ENCODE results near the gene SGCA. TPM values are rescaled to one million over a fixed set of nuclear protein-coding genes. Genes with fewer than 3 reads are reported as not detected.

SGCA gene
- total RNA-seq, 2 donors from 2014 or later, result not detected

GRCh38 chr17:50150354-50151040 lies 15.3 kb upstream of the SGCA start, which contains the start of gene PPP1R9B:
TSS of gene PPP1R9B (minus strand) at chr17:50150677. CDS start at chr17:50150513, 164 bp downstream.
- no peaks in the 10 kb centered on the region for H3K27me3 Mint-ChIP-seq
- H3K36me3 Mint-ChIP-seq (ENCODE audit: low read depth), result peaks cover 52% of the 10 kb centered on the region
- H3K4me3 Mint-ChIP-seq, result peak within 1 kb of the TSS; percentile 98
- no peaks in the 10 kb centered on the region for H3K9me3 Mint-ChIP-seq
- ATAC-seq (replicated peaks), result peak; percentile 3
- H3K4me1 Mint-ChIP-seq, result peaks cover 15% of the 10 kb centered on the region
- H3K27ac Mint-ChIP-seq, result peak within 1 kb of the TSS; percentile 87

GRCh38 chr17:50151041-50151936 lies 14.5 kb upstream of the SGCA start:
- H3K27me3 Mint-ChIP-seq, result no peaks in the 10 kb centered on the region
- H3K4me3 Mint-ChIP-seq, result peak overlapping the region; percentile 81
- peak overlapping the region; percentile 87 for H3K27ac Mint-ChIP-seq
- H3K36me3 Mint-ChIP-seq (ENCODE audit: low read depth), result peaks cover 44% of the 10 kb centered on the region
- peaks cover 10% of the 10 kb centered on the region for H3K4me1 Mint-ChIP-seq
- H3K9me3 Mint-ChIP-seq, result no peaks in the 10 kb centered on the region
- ATAC-seq (replicated peaks), result peak; percentile 78

GRCh38 chr17:50151937-50152547 lies 13.8 kb upstream of the SGCA start:
- Mint-ChIP-seq H3K4me1 (peaks cover 3% of the 10 kb centered on the region), H3K4me3 (peak overlapping the region; percentile 81), H3K27me3 (no peaks in the 10 kb centered on the region), H3K36me3 (ENCODE audit: low read depth) (peaks cover 36% of the 10 kb centered on the region), H3K9me3 (no peaks in the 10 kb centered on the region), H3K27ac (peak overlapping the region; percentile 87)
- no peak for ATAC-seq (replicated peaks)

- Mint-ChIP-seq H3K4me1 (peaks cover under 1% of the 10 kb centered on the region), H3K36me3 (ENCODE audit: low read depth) (peaks cover 29% of the 10 kb centered on the region), H3K9me3 (no peaks in the 10 kb centered on the region), H3K27me3 (no peaks in the 10 kb centered on the region), H3K27ac (no peak overlapping the region), H3K4me3 (peak overlapping the region; percentile 81)
- no peak for ATAC-seq (replicated peaks)
Observed at GRCh38 chr17:50152736-50153135, 13.1 kb upstream of the SGCA start.

GRCh38 chr17:50153650-50154575 lies 11.9 kb upstream of the SGCA start:
- H3K27ac Mint-ChIP-seq, result no peak overlapping the region
- no peak overlapping the region for H3K4me3 Mint-ChIP-seq
- no peaks in the 10 kb centered on the region for H3K27me3 Mint-ChIP-seq

GRCh38 chr17:50154604-50155003 lies 11.2 kb upstream of the SGCA start:
- Mint-ChIP-seq H3K9me3 (no peaks in the 10 kb centered on the region), H3K36me3 (ENCODE audit: low read depth) (peaks cover 12% of the 10 kb centered on the region), H3K27me3 (no peaks in the 10 kb centered on the region), H3K27ac (no peak overlapping the region), H3K4me3 (no peak overlapping the region), H3K4me1 (peaks cover 8% of the 10 kb centered on the region)
- no peak for ATAC-seq (replicated peaks)

More at GRCh38 chr17:50153650-50154575, 11.9 kb upstream of the SGCA start:
- no peak for ATAC-seq (replicated peaks)
- H3K9me3 Mint-ChIP-seq, result no peaks in the 10 kb centered on the region
- peaks cover 8% of the 10 kb centered on the region for H3K4me1 Mint-ChIP-seq
- H3K36me3 Mint-ChIP-seq (ENCODE audit: low read depth), result peaks cover 17% of the 10 kb centered on the region

GRCh38 chr17:50155115-50155819 lies 10.5 kb upstream of the SGCA start:
- no peak overlapping the region for H3K27ac Mint-ChIP-seq
- no peaks in the 10 kb centered on the region for H3K27me3 Mint-ChIP-seq
- peaks cover 8% of the 10 kb centered on the region for H3K4me1 Mint-ChIP-seq
- peaks cover 12% of the 10 kb centered on the region for H3K36me3 Mint-ChIP-seq (ENCODE audit: low read depth)
- H3K9me3 Mint-ChIP-seq, result no peaks in the 10 kb centered on the region
- no peak overlapping the region for H3K4me3 Mint-ChIP-seq
- ATAC-seq (replicated peaks), result no peak

- Mint-ChIP-seq H3K4me3 (no peak overlapping the region), H3K27me3 (no peaks in the 10 kb centered on the region), H3K27ac (peak overlapping the region; percentile 52), H3K9me3 (no peaks in the 10 kb centered on the region), H3K4me1 (peaks cover 26% of the 10 kb centered on the region), H3K36me3 (ENCODE audit: low read depth) (no peaks in the 10 kb centered on the region)
- no peak for ATAC-seq (replicated peaks)
Observed at GRCh38 chr17:50157891-50158290, 7.9 kb upstream of the SGCA start.

- peak; percentile 96 for ATAC-seq (replicated peaks)
- Mint-ChIP-seq H3K9me3 (no peaks in the 10 kb centered on the region), H3K4me1 (peaks cover 26% of the 10 kb centered on the region), H3K27me3 (no peaks in the 10 kb centered on the region), H3K4me3 (peak overlapping the region; percentile 87), H3K36me3 (ENCODE audit: low read depth) (no peaks in the 10 kb centered on the region), H3K27ac (peak overlapping the region; percentile 92)
Observed at GRCh38 chr17:50161023-50161910, 4.5 kb upstream of the SGCA start.

- no peaks in the 10 kb centered on the region for H3K36me3 Mint-ChIP-seq (ENCODE audit: low read depth)
- peak overlapping the region; percentile 87 for H3K4me3 Mint-ChIP-seq
- no peak for ATAC-seq (replicated peaks)
- H3K4me1 Mint-ChIP-seq, result peaks cover 26% of the 10 kb centered on the region
- H3K9me3 Mint-ChIP-seq, result no peaks in the 10 kb centered on the region
- peak overlapping the region; percentile 92 for H3K27ac Mint-ChIP-seq
- no peaks in the 10 kb centered on the region for H3K27me3 Mint-ChIP-seq
Observed at GRCh38 chr17:50161911-50162288, 3.9 kb upstream of the SGCA start.

- Mint-ChIP-seq H3K9me3 (no peaks in the 10 kb centered on the region), H3K4me1 (peaks cover 26% of the 10 kb centered on the region), H3K36me3 (ENCODE audit: low read depth) (no peaks in the 10 kb centered on the region), H3K27ac (peak overlapping the region; percentile 92), H3K27me3 (no peaks in the 10 kb centered on the region), H3K4me3 (peak overlapping the region; percentile 87)
- ATAC-seq (replicated peaks), result no peak
Observed at GRCh38 chr17:50162466-50163254, 3.1 kb upstream of the SGCA start.

Data from activated T-helper 17 cell treated with anti-CD3 and anti-CD28 coated beads, Interleukin-2, amount 50 U/mL, for 72 hours (primary cell).